HG03575 (cell line): ENCODE data around the gene TTC32.

Source experiments
- ATAC-seq: cut with Tn5 transposase; IDR thresholded peaks from one replicate; pipeline ENCODE4 v1.9.1; 2021; ENCODE audit not compliant: unreplicated experiment, insufficient number of reproducible peaks, low FRiP score; ENCODE audit errors: extremely low read depth

The TTC32 gene

GRCh38 chr2:19857100-19857499 is 44.7 kb downstream of the TTC32 start:
- ATAC-seq, result no peak

- no peak for ATAC-seq
These were observed 46.0 kb downstream of the TTC32 start for GRCh38 chr2:19855542-19856431.

- no peak for ATAC-seq
These were observed 46.9 kb downstream of the TTC32 start for GRCh38 chr2:19854596-19855541.

- no peak for ATAC-seq
These were observed 50.6 kb downstream of the TTC32 start for GRCh38 chr2:19851116-19851695.

GRCh38 chr2:19850056-19851050 is 51.4 kb downstream of the TTC32 start:
- ATAC-seq, result no peak

GRCh38 chr2:19848952-19849351 is 52.8 kb downstream of the TTC32 start:
- ATAC-seq, result no peak

GRCh38 chr2:19848029-19848750 is 53.6 kb downstream of the TTC32 start:
- no peak for ATAC-seq

- no peak for ATAC-seq
These were observed 54.3 kb downstream of the TTC32 start for GRCh38 chr2:19847486-19847885.
